Caco-2 (cell line): Measurements from ENCODE around the gene CRTC2. TPM values are rescaled to one million over a fixed set of nuclear protein-coding genes. Genes with fewer than 3 reads are reported as not detected.

ENCODE experiments used
- BruUV-seq: library from RNA; stranded (reverse); fragments of 400-500 nt; replicated peaks from 2 replicates; lab custom pipeline; 2021; lab: Mats Ljungman, UMichigan
- CTCF ChIA-PET: fragments of 300-600 bp; sonication (Branson Sonifier 250); formaldehyde crosslinking; loops from one replicate; lab custom pipeline; 2022; ENCODE audit warnings: antibody characterized with exemption; lab: Charles Lee
- POLR2A ChIA-PET: fragments of 300-600 bp; sonication (Branson Sonifier 250); formaldehyde crosslinking; loops from one replicate; lab custom pipeline; 2022; ENCODE audit warnings: antibody characterized with exemption; lab: Charles Lee
- DNase-seq, 2 experiments: peaks; one replicate each; pipeline versions ENCODE4 v3.0.0 to v3.0.0-alpha.2; 2020 to 2022
- H3K27me3 ChIP-seq: replicated peaks from 2 replicates; pipeline ENCODE4 v1.6.0; 2011; ENCODE audit warnings: low read length; ENCODE audit not compliant: control insufficient read depth, insufficient read depth
- H3K36me3 ChIP-seq: 2 replicates; pipeline ENCODE4 v1.5.1; 2011; ENCODE audit warnings: low read length; ENCODE audit not compliant: control insufficient read depth, insufficient read depth
- H3K4me1 ChIP-seq: fragments of 250-450 bp; sonication (Bioruptor Pico); 2 replicates; pipeline ENCODE4 v1.5.1; 2020; ENCODE audit warnings: mild to moderate bottlenecking
- H3K4me3 ChIP-seq: 2 replicates; pipeline ENCODE4 v1.5.1; 2011; ENCODE audit warnings: low read depth, mild to moderate bottlenecking, control low read depth, low read length
- H3K9me3 ChIP-seq: fragments of 250-450 bp; sonication (Bioruptor Pico); 2 replicates; pipeline ENCODE4 v1.5.1; 2020; ENCODE audit warnings: mild to moderate bottlenecking, moderate library complexity
- H3K27ac Mint-ChIP-seq: one replicate; pipeline ENCODE4 v1.8.0; 2022; ENCODE audit warnings: mixed read lengths; ENCODE audit not compliant: unreplicated experiment
- H3K27me3 Mint-ChIP-seq: one replicate; pipeline ENCODE4 v1.8.0; 2022; ENCODE audit warnings: mixed read lengths; ENCODE audit not compliant: insufficient read depth, unreplicated experiment
- H3K36me3 Mint-ChIP-seq: one replicate; pipeline ENCODE4 v1.8.0; 2022; ENCODE audit warnings: mild to moderate bottlenecking, mixed read lengths; ENCODE audit not compliant: insufficient read depth, unreplicated experiment
- H3K4me1 Mint-ChIP-seq: one replicate; pipeline ENCODE4 v1.8.0; 2022; ENCODE audit warnings: low read depth, mixed read lengths; ENCODE audit not compliant: unreplicated experiment
- H3K4me3 Mint-ChIP-seq: one replicate; pipeline ENCODE4 v1.8.0; 2022; ENCODE audit warnings: mild to moderate bottlenecking, moderate library complexity, mixed read lengths; ENCODE audit not compliant: unreplicated experiment
- H3K9me3 Mint-ChIP-seq: one replicate; pipeline ENCODE4 v1.8.0; 2022; ENCODE audit warnings: mixed read lengths; ENCODE audit not compliant: unreplicated experiment
- intact Hi-C: fragments of 100-400 bp; cut with micrococcal nuclease; formaldehyde crosslinking; loops from one replicate; pipeline ENCODE4 v1.10.0; 2022; ENCODE audit not compliant: unreplicated experiment
- total RNA-seq: library from RNA; stranded (reverse); gene quantifications from 2 replicates; pipeline ENCODE4 v1.2.3, GENCODE V29; 2022
- TF ChIP-seq, protein P1 (sequence below), 2 experiments: fragments of 200-600 bp in 1 of 2; IDR thresholded peaks; 1 replicate in 1 of 2; 2 replicates in 1 of 2; pipeline versions ENCODE4 v1.5.1 to v1.8.0; 2011 to 2022; ENCODE audit warnings: antibody characterized with exemption in 1 of 2, control low read depth in 1 of 2, inconsistent platforms in 1 of 2, low read depth in 1 of 2, low read length in 1 of 2, mild to moderate bottlenecking in 1 of 2, moderate library complexity in 1 of 2; ENCODE audit not compliant: insufficient read depth in 1 of 2, severe bottlenecking in 1 of 2, unreplicated experiment in 1 of 2

The CRTC2 gene
- total RNA-seq, 1 experiment from 2014 or later = 24.4 TPM

DNA sequence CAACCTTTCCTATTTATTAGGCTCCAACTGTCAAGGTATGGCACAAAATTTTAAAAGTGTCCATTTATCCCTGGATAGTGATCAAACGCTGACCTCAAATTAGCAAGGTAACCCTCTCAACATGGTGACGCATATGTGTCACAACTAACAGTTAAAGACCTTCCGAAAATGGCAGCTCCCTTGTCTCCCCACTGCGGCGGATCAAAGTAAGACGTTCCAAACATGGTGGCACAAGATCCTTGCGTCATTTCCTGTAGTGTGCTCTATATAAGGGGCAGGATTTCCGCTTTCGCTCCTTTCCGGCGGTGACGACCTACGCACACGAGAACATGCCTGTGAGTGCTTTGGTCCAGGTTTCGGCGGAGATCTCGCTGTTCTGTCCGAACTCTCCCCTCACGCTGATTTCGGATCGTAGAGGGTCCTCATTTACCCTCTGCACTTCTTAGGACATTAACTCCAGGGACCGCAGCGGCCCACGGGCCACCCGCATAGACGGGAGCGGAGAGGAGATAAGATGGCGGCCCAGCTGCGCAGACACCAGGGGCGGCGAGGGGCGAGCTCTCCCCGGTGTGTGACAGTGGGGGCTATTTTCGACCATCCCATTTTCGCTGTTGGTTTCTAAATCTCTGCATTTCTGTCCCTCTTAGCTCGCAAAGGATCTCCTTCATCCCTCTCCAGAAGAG, 32.2 kb upstream of the CRTC2 start, which contains the start of gene RPS27:
Gene RPS27 (plus strand): TSS at position 295 of the 683 bp plus-strand sequence. CDS start 35 bp downstream, at position 330.
- Mint-ChIP-seq H3K4me1 (peaks cover 34% of the 10 kb centered on the region), H3K4me3 (peak within 1 kb of the TSS; percentile 95), H3K9me3 (peaks cover 20% of the 10 kb centered on the region), H3K27ac (peak within 1 kb of the TSS; percentile 99), H3K36me3 (peaks cover 73% of the 10 kb centered on the region), H3K27me3 (peaks cover 3% of the 10 kb centered on the region)
- peak; percentile 94 to 97 for DNase-seq
- TF ChIP-seq, protein P1, sequence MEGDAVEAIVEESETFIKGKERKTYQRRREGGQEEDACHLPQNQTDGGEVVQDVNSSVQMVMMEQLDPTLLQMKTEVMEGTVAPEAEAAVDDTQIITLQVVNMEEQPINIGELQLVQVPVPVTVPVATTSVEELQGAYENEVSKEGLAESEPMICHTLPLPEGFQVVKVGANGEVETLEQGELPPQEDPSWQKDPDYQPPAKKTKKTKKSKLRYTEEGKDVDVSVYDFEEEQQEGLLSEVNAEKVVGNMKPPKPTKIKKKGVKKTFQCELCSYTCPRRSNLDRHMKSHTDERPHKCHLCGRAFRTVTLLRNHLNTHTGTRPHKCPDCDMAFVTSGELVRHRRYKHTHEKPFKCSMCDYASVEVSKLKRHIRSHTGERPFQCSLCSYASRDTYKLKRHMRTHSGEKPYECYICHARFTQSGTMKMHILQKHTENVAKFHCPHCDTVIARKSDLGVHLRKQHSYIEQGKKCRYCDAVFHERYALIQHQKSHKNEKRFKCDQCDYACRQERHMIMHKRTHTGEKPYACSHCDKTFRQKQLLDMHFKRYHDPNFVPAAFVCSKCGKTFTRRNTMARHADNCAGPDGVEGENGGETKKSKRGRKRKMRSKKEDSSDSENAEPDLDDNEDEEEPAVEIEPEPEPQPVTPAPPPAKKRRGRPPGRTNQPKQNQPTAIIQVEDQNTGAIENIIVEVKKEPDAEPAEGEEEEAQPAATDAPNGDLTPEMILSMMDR (IDR thresholded peaks at IDR 0.05; ENCODE audit: insufficient read depth in 1 of 2, low read depth in 1 of 2, low read length in 1 of 2, severe bottlenecking in 1 of 2, unreplicated experiment in 1 of 2) = no peak
- CTCF ChIA-PET = interaction anchor here (0.6 to 1.2 kb wide), 7 partner anchors 11 to 196 kb away, joined by 3 to 6 read pairs (median 4); partner anchors contain the start of gene CREB3L4
- POLR2A ChIA-PET = interaction anchor here (0.5 to 2.6 kb wide), 25 partner anchors 9 to 513 kb away, joined by 3 to 33 read pairs (median 4); partner anchors contain the start of genes CREB3L4, CRTC2, DENND4B and GATAD2B
- no peaks in the 10 kb centered on the region for H3K27me3 ChIP-seq
- H3K4me1 ChIP-seq = peaks cover 9% of the 10 kb centered on the region; the same call in 1 of the 2 replicates
- intact Hi-C loops = loop anchor here (1.0 kb wide), 2 partner anchors 169 to 313 kb away; no protein-coding TSS in a partner anchor
- peak within 1 kb of the TSS; percentile 83 for H3K4me3 ChIP-seq
- BruUV-seq = no TSS peak
- peaks cover 4% of the 10 kb centered on the region for H3K36me3 ChIP-seq
- no peaks in the 10 kb centered on the region for H3K9me3 ChIP-seq

DNA sequence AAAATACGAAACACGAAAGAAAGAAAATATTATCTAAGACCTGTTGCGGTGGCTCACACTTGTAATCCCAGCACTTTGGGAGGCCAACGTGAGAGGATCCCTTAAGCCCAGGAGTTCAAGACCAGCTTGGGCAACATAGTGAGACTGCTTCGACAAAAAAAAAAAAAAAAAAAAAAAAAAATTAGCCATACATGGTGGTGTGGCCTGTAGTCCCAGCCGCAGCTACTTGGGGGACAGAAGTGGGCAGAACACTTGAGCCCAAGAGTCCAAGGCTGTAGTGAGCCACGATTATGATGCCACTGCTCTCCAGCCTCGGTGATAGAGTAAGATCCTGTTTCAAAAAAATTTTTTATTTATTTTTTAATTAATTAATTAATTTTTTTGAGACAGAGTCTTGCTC, 29.2 kb upstream of the CRTC2 start:
- TF ChIP-seq, protein P1 (IDR thresholded peaks at IDR 0.05; ENCODE audit: insufficient read depth in 1 of 2, low read depth in 1 of 2, low read length in 1 of 2, severe bottlenecking in 1 of 2, unreplicated experiment in 1 of 2) = no peak
- H3K36me3 Mint-ChIP-seq = peaks cover 43% of the 10 kb centered on the region
- ChIA-PET POLR2A (interaction anchor here (0.6 kb wide), 1 partner anchor 24 kb away, joined by 5 read pairs; the partner anchor contains the start of gene SLC39A1), CTCF (interaction anchor here (0.6 to 1.7 kb wide), 5 partner anchors 10 to 166 kb away, joined by 3 to 7 read pairs (median 4); partner anchors contain the start of genes CREB3L4, JTB and SLC39A1)
- H3K9me3 Mint-ChIP-seq = peaks cover 13% of the 10 kb centered on the region
- Histone ChIP-seq H3K9me3 (no peaks in the 10 kb centered on the region), H3K4me1 (peaks cover 17% of the 10 kb centered on the region), H3K36me3 (peaks cover 3% of the 10 kb centered on the region), H3K4me3 (no peak overlapping the region), H3K27me3 (no peaks in the 10 kb centered on the region)
- peak overlapping the region; percentile 68 for H3K27ac Mint-ChIP-seq
- no peak overlapping the region for H3K4me3 Mint-ChIP-seq
- BruUV-seq = no TSS peak
- peaks cover 40% of the 10 kb centered on the region for H3K4me1 Mint-ChIP-seq
- peaks cover 3% of the 10 kb centered on the region for H3K27me3 Mint-ChIP-seq
- intact Hi-C loops = loop anchor here (2.0 to 5.0 kb wide), 2 partner anchors 205 to 309 kb away; partner anchors contain the start of gene NPR1
- no peak for DNase-seq
